HG02870 (cell line): ENCODE measurements around the gene MAMDC2.

Source experiments
- ATAC-seq: cut with Tn5 transposase; IDR thresholded peaks from one replicate; pipeline ENCODE4 v1.9.1; 2021; ENCODE audit warnings: mild to moderate bottlenecking, moderate library complexity; ENCODE audit not compliant: unreplicated experiment

Gene MAMDC2

GRCh38 chr9:70060883-70061507 lies 17.3 kb downstream of the MAMDC2 start:
- ATAC-seq = peak; percentile 98

GRCh38 chr9:70061776-70062175 lies 18.1 kb downstream of the MAMDC2 start:
- ATAC-seq = no peak

- no peak for ATAC-seq
Observed at GRCh38 chr9:70064496-70064895, 20.8 kb downstream of the MAMDC2 start.

DNA sequence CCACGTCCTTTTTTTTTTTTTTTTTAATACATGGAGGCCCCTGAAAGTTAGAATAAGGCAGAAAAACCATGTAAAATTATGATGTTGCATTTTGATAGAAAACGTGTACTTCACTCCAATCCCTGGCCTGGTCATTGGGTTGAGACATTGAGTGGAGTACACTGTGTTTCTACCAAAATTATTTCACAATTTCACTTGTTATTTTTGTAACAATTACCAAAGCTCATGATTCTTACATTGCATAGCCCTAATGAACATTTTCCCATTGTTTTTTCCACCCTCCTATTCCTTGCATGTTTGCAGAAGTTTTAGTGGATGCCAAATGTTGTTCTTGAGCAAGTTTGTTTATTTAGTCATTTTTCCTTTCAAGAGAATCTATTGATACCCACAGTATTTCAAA lies 21.9 kb downstream of the MAMDC2 start:
- ATAC-seq = no peak

DNA sequence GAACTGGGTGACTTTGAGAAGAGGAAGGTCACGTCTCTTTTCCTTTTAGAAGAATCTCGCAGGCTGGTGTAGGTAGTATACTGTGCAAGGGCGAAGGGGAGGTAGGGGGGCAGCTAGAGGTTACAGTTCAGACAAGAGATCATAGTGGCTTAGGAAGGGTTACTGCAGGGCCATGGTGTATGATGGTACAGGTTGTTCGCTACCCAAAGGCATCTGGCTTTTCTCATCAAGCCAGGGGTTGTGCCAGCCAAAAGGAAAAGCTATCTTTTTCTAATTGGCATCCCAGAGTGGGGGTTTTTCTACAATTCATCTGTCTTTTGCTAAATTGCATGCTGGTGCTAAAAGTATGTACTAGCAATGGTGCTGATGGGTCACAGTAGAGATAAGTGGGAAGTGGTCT lies 22.8 kb downstream of the MAMDC2 start:
- ATAC-seq = no peak

- no peak for ATAC-seq
Observed at GRCh38 chr9:70066874-70067273, 23.2 kb downstream of the MAMDC2 start.

GRCh38 chr9:70069704-70070103 lies 26.1 kb downstream of the MAMDC2 start:
- ATAC-seq = no peak

- ATAC-seq = no peak
Observed at GRCh38 chr9:70073193-70073592, 29.5 kb downstream of the MAMDC2 start.

GRCh38 chr9:70073756-70074155 lies 30.1 kb downstream of the MAMDC2 start:
- ATAC-seq = no peak

GRCh38 chr9:70076678-70077077 lies 33.0 kb downstream of the MAMDC2 start:
- no peak for ATAC-seq

DNA sequence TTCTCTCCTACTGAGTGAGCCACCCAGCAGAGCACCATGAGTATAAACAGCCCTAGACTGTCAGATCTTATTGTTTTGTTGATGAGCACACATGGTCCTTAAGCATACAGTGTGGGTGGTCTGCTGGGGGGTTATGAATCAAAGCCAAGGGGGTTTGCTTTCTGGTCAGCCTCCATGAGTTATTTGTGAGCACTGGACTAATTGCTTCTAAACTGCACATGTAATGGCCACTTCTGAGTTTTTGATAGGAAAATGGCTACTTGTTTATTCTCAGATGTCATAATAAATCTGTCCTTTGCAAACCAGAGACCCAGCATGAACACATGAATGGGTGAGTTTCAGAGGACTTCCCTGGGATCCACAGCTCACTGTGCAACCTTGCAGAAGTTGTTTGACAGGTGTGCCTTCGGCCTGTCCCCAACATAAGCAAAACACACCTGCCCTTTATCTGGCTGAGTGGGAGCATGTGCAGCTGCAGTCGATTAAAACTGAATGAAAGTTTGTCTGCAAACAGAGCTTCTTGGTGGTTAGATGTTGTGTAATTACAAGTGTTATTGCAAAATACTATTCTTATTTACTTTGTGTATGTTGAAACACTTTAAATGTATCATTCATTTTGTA lies 35.9 kb downstream of the MAMDC2 start:
- no peak for ATAC-seq

DNA sequence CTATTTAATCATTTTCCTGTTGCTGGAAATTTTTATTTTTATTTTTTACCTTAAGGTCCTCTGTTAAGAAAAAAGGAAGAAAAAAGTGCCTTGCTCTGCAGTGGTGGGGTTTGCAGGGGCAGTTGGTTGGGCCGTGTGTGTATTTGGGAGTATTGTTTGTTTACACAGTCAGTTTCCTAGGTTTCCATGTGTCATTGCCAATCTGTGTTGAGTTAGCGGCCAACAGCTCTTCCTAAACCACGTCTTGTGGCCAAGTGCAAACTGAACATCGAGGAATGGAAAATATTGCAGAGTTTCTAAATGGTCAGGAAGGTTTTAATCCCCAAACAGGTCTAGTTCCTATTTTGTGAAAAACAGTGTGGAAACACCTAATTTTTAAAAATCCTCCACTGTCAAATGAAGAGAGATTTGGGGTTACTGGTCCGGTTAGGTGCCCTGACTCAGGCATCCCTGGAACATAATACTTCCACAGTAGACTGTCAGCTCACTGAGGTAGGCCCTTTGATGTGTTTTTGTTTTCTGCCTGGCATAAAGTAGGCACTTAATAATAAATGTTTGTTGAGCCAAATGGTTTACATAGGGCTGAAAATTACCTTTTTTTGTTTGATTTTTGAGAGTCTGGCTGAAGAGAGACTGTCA lies 37.0 kb downstream of the MAMDC2 start:
- ATAC-seq = no peak

DNA sequence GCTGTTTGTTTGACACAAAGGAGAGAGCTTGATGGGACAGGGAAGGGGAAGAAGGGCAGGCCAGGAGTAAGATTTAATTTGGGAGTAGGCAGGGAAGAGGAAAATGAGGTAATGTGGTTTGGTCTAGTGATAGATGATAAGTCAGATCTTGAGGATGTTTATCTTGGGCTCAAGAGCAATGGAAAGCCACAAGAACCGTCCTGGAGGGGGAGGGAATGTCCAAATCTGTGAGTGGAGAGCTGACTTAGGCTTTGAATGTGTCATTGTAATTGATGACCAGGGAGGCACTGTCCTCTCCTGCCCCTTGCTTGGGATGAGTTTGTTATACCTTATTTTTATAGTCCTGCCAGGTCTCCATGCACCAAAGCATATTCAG lies 37.5 kb downstream of the MAMDC2 start:
- no peak for ATAC-seq

DNA sequence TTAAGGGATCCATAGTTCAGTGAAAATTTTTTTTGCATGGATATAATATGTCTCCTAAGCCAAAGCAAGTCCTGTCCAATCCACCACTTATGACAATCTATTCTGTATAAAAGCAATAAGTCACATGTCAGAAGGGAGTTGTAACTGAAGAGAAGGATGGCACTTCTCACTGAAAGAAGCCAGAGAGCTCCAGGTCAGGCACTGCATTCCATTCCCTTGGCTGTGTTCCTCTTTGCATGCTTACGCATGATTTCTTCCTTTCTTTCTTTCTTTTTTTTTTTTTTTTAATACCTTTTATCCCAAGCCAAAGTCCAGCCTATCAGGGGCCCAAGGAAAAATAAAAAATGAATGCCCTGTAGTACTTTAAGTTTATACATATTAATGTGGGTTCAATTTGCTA lies 39.8 kb downstream of the MAMDC2 start:
- no peak for ATAC-seq

DNA sequence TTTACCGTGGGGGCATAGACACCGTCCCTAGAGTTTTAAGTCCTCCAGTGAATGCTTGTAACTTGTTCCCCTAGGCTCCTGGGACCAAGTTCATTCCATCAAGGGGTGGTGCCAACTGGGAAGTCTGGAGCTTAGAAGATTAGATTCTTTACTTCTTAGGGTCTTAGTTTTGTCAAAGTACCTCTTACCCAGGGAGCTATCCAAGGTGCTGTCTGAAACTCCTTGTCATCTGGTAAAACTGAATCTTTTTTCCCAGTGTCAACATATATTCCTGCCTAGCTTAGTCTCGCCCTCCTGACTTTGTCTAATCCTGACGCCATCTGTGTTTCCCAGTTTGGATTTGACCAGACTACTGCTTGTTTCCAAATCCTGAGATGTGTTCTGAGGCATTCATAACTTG lies 41.6 kb downstream of the MAMDC2 start:
- no peak for ATAC-seq

DNA sequence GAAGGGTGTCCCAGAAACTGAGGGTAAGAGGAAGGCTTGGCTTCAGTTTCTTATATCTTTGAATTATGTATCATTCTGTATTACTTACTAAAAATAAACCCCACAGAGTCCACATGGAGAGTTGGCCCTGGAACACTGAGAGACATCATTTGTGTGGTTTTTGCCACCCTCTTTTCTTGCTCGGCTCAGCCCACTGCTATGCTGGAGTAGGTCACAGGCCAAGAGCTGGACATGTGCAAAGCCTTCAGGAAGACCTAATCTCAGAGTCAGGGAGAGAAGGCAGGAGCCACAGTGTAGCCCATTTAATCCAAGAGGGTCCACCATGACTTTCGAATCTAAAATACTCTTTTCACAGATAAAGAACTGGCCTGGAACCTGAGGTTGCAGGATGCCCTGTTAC lies 47.5 kb downstream of the MAMDC2 start:
- no peak for ATAC-seq

DNA sequence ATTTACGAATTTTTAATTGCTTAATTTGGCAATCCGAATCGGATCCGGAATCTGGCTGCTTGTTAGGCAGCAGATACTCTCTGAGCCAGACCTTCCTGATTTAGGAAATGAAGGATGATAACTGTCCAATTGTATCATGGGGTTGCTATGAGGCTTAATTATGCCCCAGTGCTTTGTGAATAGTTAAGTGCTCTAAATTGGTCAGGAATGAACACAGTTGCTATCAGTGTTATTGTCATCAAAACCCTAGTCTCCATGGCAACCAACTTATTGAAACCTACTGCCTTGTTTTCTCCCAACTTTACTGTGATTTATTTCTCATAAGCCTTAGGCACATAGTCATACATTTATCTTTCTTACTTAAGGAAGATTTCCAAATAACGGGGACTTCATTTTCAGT lies 47.9 kb downstream of the MAMDC2 start:
- no peak for ATAC-seq

- no peak for ATAC-seq
Observed at GRCh38 chr9:70092190-70092589, 48.5 kb downstream of the MAMDC2 start.

- no peak for ATAC-seq
Observed at GRCh38 chr9:70093095-70093494, 49.4 kb downstream of the MAMDC2 start.

- no peak for ATAC-seq
Observed at GRCh38 chr9:70093944-70094343, 50.3 kb downstream of the MAMDC2 start.

DNA sequence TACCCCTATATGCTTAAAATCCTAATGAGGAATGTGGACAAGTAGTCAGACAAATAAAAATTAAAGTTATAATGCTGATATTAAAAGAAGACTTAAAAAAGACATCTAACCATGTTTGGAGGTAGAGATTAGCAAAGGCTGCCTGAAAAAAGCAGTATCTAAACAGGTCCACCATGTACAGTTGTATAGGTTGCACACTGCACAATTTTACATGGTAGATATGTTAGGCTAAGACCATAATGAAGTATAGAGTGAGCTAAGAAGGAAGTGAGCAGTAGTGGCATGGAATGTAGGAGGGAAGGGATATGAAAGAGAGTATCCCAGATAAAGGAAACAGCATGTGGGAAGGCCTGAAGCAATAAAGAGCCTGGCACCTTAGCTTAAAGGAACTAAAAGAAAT lies 51.1 kb downstream of the MAMDC2 start:
- no peak for ATAC-seq

DNA sequence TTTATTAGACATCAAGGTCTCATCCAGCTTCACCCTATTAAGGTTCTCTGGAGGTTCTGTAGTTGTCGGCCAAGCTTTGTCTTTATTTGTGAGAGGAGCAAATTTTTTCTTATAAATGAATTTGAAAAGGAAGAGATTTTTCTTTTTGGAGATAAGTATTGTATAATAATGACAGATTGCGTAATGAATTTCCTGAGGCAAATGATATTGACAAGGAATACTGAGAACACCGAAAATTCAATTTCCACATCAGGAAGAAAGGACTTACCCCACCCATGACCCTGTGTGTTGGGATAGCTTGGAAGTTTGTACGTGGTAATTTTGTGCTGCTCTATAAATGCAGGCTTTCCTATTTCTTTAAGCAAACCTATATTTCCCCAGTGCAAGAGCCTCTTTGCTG lies 53.5 kb downstream of the MAMDC2 start:
- ATAC-seq = no peak

- no peak for ATAC-seq
Observed at GRCh38 chr9:70100362-70100761, 56.7 kb downstream of the MAMDC2 start.
